CD4-positive, alpha-beta T cell treated with Interleukin-10 for 1 hour (primary cell): ENCODE measurements around the gene CRISPLD2.

ENCODE experiments used
- DNase-seq: peaks from one replicate; pipeline ENCODE4 v3.0.0-alpha.2; 2020

The CRISPLD2 gene, protein sequence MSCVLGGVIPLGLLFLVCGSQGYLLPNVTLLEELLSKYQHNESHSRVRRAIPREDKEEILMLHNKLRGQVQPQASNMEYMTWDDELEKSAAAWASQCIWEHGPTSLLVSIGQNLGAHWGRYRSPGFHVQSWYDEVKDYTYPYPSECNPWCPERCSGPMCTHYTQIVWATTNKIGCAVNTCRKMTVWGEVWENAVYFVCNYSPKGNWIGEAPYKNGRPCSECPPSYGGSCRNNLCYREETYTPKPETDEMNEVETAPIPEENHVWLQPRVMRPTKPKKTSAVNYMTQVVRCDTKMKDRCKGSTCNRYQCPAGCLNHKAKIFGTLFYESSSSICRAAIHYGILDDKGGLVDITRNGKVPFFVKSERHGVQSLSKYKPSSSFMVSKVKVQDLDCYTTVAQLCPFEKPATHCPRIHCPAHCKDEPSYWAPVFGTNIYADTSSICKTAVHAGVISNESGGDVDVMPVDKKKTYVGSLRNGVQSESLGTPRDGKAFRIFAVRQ

DNA sequence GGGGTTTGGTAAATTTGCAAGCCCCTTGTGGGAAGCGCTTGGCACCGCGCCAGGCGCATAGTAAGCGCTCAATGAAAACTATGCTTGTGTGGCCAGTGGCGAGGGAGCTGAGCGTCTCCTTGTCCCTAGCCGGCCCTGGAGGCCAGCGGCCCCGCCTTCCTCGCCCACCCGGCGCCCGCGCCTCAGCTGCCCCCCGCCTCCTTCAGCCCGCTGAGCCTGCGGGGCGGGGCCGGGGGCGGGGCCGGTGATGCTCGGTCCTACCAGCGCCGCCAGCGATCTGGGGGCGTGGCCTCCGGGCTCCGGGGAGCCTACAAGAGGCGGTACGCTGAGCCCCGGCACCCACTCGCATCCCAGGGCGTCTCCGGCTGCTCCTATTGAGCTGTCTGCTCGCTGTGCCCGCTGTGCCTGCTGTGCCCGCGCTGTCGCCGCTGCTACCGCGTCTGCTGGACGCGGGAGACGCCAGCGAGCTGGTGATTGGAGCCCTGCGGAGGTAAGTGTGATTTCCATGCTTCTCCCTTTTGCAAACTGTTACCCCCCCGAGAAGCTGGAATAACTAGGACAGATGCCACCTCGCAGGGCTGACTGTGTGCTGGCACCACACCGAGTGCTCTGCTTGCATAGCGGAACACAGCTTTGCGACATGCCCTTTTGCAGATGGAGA, at the start of gene CRISPLD2:
TSS of gene CRISPLD2 (plus strand) at position 342 of the 661 bp plus-strand sequence. CDS start 18,511 bp downstream, outside the sequence.
- peak; percentile 89 for DNase-seq

DNA sequence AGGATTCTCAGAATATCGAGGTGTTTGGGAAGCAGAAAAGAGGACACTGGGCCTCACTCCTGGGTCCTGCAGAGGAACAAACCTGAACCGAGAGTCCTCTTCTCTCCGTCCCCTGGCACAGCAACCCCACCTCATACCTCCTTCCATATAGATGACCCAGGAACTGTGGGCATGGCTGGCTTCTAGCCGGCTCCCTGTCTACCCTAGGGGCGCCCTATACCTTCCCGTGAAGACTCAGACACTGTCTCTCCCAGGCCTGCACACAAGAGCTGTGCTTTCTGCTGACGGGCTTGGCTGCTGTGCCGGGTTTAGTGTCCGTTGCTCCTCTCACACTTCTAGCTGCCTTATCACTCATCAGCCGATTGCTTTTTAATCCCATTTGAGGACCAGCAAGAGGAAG, 46.5 kb upstream of the CRISPLD2 start:
- no peak for DNase-seq

DNA sequence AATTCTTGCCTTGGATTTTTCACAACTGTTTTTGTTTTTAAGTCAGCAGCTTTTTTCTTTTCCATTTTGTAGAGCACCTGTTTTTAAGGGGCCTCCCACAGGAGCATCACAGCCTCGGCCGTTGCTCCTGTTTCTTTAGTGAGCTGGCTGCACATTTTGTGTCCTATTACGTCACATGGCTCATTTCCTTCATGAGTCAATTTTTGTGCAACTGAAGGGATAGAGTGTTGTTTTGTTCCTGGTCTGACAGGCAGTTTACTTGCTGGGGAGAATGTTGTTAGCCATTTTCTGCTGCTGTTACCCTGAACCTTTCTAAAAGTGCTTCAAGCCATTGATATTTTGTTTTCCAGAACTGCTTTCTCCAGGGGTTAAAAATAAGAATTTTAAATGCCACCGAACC, 45.0 kb upstream of the CRISPLD2 start:
- no peak for DNase-seq

DNA sequence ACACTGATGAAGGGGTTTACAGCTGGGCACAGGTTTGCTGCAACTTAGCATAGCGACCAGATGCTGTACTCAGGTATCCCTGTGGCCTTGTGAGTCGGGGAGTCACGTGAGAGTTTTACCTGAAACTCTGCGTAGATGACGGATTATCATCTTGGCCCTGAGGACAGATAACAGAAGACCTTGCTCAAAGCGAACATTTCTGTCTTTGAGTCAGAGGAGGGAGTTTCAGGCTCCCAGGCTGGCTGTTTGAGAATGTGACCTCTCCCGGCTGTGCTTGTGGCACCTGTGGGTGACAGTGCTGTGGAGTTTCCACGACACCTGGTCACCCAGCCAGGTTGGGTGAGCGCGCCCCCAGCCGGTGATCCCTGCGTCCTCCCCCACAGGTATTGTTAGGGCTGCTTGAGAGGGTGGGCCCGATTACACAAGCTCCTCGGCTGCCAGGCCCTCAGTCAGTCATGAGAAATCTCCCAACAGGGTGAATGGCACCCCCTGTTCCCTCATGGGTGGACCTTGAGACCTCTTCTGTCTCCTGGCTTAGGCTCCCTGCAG, 44.4 kb upstream of the CRISPLD2 start:
- no peak for DNase-seq

DNA sequence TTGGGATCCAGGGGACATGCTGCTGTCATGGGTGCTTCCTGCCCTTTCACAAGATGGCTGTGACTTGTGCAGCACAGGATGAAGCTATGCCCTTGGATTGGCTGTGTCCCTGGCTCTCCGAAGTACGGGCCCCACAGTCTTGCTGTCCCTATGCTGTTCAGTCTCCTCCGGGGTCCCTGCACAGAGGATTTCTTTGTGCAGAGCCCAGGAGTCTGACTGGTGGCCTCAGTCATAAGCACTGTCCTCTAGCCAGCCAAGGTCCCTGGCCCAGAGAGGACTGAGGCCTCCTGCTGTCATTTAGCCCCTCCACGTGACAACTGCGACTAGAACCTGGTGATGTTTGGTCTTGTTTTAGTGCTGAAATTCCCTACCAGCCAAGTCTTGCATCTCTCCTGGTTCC, 42.4 kb upstream of the CRISPLD2 start:
- DNase-seq: no peak

DNA sequence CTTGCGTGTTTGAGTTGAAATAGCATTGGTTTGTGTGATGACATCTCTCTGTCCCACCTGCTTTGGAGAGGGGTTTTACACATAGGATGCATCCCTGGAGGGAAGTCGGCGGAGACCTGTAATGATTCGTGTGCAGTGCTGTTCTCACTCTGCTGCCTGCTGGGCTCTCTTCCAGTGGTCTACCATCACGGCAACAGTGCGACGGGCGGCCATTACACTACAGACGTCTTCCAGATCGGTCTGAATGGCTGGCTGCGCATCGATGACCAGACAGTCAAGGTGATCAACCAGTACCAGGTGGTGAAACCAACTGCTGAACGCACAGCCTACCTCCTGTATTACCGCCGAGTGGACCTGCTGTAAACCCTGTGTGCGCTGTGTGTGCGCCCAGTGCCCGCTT, 41.1 kb upstream of the CRISPLD2 start:
- no peak for DNase-seq

DNA sequence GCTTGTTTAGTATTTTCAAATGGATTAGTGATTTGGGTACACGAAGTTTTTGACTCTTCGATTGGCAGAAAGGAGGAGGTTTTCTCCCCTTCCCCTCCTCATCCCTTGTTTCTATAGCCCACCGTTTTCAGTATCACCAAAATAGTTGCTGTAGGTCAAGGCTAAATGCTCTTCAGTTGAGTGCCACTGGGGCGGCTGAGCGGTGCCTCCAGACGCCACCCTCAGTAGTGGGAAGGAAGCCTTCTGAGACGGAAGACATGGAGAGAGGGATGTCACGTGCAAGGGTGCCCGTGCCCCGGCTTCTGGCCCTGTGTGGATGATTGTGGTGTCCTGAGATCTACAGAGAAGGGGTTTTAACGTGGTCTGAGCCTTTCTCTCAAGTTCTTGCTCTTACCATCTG, 39.7 kb upstream of the CRISPLD2 start:
- DNase-seq: no peak

DNA sequence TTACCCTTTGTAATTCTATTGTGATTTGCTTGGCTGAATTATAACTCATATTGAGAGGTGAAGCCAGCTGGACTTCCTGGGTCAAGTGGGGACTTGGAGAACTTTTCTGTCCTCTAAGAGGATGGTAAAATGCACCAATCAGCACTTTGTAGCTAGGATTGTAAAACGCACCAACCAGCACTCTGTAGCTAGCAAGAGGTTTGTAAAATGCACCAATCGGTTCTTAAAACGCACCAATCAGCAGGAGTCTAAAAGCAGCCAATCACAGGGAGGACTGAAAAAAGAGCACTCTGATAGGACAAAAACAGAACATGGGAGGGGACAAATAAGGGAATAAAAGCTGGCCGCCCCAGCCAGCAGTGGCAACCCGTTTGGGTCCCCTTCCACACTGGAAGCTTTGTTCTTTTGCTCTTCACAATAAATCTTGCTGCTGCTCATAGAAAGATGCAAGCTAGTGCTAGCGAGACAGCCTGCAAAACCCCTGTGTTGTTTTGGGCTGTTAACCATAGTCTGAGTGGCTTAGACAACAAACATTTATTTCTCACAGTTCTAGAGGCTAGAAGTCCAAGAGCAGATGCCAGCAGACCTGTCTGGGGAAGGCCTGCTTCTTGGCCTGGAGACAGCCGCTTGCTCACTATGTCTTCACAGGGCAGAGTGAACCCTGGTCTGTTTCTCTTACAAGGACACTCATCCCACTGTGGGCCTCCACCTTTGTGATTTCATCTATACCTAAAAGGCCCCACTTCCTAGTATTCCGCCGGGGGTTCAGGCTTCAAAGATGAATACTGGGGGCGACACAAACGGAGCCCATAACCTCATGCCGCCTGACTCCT, 39.0 kb upstream of the CRISPLD2 start:
- DNase-seq: no peak

DNA sequence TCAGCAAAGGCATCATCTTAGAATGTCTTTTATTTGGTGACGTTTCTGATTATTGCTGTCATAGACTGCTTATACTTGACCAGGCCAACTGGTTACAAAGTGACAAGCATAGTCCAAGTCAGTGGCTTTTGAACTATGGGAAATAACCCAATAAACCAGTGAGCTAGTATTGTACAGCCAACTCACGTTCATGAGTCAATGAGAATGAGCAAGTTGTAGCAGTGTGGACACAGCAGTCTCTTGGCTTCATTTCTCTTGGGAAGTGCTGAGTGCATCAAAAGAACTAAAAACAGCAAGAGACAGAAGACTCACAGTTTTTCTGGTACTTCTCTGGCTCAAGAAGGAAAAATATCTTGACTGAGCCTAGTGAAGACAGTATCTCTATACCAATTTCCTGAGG, 36.9 kb upstream of the CRISPLD2 start:
- no peak for DNase-seq

DNA sequence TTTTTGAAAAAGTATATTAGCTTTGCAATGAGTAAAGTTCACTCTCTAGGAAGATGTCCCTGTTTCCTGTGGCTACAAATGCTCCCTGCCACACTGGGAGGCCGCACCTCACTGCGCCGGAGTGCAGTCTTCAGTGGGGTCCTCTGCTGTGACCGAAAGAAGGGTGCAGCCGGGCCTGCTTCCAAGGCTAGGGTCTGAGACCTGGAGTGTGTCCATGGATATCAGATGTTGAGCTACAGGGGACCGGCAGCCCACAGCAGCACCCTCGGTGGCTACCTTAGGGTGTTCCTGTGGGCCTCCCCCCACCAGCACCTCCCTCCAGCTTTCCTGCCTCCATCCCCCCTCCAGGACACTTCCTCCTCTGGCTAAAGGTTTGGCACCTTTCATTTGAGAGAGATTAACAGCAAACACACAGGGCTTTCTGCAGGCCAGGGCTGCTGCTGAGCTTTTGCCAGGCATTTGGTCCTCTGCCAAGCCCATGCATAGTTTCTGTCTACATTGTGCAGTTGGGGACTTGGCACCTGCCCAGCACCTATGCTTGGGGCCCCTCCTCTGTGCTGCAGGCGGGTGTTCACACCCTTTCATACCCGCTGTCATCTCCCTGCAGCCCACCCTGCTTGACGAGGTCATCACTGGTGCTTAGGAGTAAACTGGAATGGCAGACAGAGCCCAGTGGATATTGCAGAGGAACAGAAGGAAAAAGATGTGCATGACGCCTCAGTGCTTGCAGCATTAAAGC, 33.8 kb upstream of the CRISPLD2 start:
- no peak for DNase-seq

DNA sequence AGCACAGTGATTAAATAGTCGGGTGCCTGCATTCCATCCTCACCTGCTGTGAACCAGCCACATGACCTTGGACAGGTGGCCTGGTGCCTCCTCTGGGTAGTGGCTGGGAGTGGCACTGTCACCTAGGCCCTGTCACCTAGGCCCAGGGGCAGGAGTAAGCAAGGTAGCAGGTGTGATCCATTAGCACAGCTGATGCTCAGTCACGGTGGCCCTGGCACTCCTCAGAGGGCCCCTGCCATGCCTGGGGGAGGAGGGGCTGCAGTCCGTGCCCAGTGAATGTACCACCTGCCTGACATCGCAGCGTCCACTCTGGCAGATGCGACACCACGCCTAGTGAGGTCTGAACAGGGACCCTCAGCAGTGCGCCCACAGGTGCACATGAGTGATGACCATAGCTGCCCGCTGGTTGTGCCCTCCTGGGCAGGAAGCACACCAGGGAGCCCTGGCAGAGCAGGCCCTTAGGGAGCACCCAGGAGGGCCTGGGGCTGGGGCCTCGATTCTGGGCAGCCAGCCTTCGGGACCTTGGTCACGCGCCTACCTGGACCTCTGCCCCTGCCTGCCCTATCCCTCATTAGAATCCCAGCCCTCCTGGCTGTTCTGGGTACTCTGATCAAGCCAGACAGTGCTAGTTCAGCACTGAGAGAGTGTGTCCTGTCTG, 33.1 kb upstream of the CRISPLD2 start:
- no peak for DNase-seq

DNA sequence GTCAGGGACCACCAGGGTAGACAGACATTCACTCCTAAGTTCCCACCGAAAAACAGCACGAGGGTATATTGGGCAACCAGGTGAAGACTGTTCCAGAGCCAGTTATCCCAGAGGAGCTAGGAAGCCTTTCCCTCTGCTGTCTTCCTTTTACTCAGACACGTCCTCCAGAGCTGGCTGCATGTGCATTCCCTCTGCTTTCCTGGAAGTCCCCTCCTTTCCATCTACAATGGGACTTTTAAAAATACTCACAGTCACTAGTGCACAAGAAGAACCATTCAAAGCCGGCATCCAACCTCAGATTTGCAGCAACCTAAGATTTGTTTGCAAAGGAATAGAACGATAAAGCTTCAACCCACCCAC, 32.5 kb upstream of the CRISPLD2 start:
- DNase-seq: no peak

DNA sequence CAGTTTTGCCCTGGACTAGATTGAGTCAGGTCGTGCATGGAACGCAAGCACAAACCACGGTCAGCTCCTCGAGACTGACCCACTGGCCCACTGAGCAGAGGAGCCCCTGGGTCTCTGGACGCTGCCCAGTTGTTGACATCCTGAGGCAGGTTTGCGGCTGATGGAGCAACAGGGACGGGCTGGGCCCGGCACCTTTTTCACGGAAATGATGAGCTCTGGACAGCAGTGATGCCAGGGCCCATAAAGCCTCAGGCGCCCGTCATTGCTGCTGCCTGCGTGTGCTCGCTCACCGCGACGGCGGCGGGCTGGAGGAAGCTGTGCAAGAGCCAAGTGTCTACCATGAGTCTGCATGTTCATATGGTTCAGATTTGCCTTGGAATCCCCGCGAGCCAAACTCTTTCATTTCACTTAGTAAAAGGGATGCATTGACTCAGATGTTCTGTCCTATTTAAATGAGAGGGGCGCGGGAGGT, 30.8 kb upstream of the CRISPLD2 start:
- no peak for DNase-seq

DNA sequence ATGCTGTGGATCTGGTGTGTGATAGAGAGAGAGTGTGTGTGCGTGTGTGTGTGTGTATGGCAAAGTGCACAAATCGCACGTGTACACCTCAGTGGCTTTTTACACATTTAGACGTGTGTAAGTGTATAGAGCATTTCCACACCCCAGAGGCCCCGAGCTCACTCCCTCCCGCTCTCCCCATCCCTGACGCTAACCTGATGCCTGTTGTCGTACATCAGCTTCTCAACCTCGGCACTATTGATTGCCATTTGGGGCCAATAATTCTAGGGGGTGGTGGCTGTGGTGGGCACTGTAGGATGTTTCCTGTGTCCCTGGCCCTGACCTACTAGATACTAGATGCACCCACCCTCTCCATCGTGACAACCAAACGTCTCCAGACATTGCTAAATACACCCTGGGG, 30.4 kb upstream of the CRISPLD2 start:
- DNase-seq: no peak

DNA sequence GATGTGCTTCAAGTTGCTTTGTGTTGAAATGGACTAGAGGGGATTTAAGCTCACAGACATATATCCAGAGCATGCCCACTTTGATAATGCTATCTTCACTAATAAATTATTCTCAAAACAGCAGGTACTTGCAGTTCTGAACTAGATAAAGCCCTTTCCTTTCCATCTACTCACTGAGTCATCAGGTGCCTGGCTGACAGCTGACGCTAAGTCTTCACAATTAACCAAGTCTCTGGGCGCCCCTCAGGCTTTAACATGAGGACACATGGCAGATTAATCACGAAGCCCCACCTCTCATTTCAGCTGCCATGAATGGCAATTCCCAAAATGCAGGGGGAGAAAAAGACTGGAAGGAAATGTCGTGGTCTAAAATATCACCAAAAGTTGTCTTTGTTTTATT, 29.5 kb upstream of the CRISPLD2 start:
- no peak for DNase-seq

DNA sequence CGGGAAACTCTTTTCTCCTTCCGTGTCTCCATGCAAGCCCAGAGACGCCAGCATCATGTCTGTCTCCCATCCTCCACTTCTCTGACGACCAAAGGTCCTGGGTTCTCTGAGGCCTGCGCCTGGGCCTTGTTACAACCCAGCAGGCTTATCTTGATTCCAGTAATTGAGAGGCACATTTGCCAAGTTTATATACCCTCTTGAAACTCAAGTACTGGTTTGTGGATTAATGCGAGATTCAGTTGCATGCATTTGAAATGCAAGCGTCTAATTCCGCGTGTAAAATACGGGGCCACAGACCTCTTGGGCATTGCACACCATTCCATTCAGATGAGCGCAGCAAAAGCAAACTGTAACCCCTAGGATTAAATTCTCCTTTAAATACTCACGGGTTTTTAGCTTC, 28.7 kb upstream of the CRISPLD2 start:
- DNase-seq: no peak

DNA sequence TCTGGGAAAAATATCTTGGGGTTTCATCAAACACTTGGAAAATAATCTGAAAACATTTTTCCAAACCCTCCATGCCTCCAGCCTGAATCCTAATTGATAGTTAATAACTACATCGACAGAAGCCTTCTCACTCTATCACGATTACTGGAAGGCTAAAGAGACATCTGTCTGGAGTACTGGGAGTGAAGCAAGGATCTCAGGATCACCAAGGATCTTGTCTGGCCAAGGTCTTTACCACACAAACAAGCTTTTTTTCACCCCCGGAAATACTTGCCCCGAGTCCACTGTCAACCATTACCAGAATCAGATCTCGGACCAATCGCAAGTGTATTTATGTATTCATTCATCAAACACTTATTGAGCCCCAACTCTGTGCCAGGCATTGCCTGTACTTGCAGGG, 28.3 kb upstream of the CRISPLD2 start:
- no peak for DNase-seq

DNA sequence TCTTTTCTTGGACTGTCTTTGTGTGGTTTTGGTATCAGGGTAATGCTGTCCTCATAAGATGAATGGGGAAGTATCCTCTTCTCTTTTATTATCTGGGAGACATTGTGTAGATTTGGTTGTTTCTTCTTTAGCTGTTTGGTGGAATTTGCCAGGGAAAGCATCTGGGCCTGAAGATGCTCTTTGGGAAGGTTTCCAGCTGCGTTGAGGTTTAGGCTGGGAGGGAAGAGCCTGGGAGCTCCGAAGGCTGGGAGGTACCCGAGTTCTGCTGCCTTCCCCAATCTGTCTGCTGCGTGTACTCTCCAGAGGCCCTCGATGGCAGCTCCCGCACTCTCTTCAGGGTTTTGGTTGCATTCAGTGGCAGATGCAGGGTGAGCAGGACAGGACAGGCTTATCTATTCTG, 25.6 kb upstream of the CRISPLD2 start:
- DNase-seq: no peak

DNA sequence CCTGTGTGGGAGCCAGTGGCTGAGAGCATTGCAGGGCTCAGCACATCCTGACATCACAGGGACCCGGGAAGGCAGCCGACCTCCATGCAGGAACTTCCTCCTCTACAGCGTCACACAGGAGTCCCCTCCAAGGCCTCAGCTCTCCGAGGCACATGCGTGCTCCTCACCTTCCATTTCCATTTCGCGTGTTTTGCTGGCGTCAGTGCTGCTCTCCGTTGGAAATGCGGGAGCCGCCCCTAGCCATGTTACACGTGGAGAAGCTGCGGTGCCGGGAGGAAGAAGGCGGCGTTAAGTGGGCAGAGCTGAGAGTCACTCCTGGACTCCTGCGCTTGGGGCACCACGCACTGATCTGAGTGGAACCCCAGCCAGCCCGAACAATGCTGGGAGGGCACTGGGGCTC, 25.2 kb upstream of the CRISPLD2 start:
- DNase-seq: no peak

DNA sequence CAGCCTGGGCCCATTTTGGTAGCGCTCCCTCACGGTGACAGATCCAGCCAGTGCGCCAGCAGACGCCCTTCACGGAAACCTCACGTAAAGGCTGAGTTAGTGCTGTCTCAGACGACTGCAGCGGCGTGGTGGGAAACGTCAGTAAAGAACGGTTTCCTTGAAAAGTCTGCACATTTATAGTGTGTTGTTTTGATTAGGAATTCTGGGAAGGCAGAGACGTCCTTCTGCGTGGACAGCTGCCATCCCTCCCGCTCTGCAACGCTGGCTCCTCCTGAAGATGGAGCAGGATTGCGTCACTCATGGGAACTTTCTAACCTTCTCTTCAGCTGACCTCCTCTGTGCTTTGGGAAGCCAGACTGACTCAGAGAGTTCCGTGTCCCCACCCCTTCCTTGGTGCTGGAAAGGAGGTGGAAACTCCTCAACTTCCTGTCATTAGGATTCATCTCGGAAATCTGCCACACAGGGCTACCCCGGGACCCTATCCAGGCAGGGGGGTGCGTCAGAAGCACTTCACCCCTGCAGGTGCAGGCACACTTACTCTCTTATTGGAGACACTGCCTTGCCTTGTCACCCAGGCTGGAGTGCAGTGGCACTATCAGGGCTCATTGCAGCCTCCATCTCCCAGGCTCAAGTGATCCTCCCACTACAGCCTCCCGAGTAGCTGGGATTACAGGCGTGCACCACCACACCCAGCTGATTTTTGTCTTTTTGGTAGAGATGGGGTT, 24.3 kb upstream of the CRISPLD2 start:
- no peak for DNase-seq
